HEK293T (cell line): ENCODE measurements around the gene SOX18.
"Not testable (repeated sequence)": the region's sequence is repeated elsewhere in the genome, so short reads cannot be mapped to it uniquely, and the experiment has no call there.

Experiments
- CTCF ChIA-PET: fragments of 350-600 bp; formaldehyde crosslinking; extraction: SDS; loops from one replicate; lab custom pipeline; 2021; ENCODE audit warnings: antibody characterized with exemption, inconsistent platforms; lab: Yijun Ruan, JAX
- POLR2A ChIA-PET: fragments of 350-600 bp; formaldehyde crosslinking; extraction: SDS; loops from one replicate; lab custom pipeline; 2020; ENCODE audit warnings: antibody characterized with exemption, inconsistent platforms; lab: Yijun Ruan, JAX
- DNase-seq: peaks from one replicate; pipeline ENCODE4 v3.0.0; 2012; ENCODE audit warnings: mixed read lengths; ENCODE audit errors: extremely low spot score
- ARNT ChIP-seq: fragments of 450-650 bp; IDR thresholded peaks from 2 replicates; pipeline ENCODE4 v1.6.1; 2017; ENCODE audit warnings: mild to moderate bottlenecking
- BHLHE40 ChIP-seq: fragments of 450-650 bp; IDR thresholded peaks from 2 replicates; pipeline ENCODE4 v1.6.1; 2016; ENCODE audit warnings: mild to moderate bottlenecking, moderate library complexity, borderline replicate concordance
- CTBP1 ChIP-seq: fragments of 450-650 bp; IDR thresholded peaks from 2 replicates; pipeline ENCODE4 v1.6.1; 2016; ENCODE audit warnings: borderline replicate concordance
- ELF4 ChIP-seq: fragments of 450-650 bp; IDR thresholded peaks from 2 replicates; pipeline ENCODE4 v1.6.1; 2017; ENCODE audit warnings: antibody characterized with exemption
- FOXA1 ChIP-seq: fragments of 450-650 bp; IDR thresholded peaks from 2 replicates; pipeline ENCODE4 v1.6.1; 2016; ENCODE audit warnings: mild to moderate bottlenecking
- FOXK2 ChIP-seq: fragments of 450-650 bp; IDR thresholded peaks from 2 replicates; pipeline ENCODE4 v1.6.1; 2016; ENCODE audit warnings: mild to moderate bottlenecking
- FOXM1 ChIP-seq: fragments of 450-650 bp; IDR thresholded peaks from 2 replicates; pipeline ENCODE4 v1.6.1; 2017; ENCODE audit warnings: mild to moderate bottlenecking, borderline replicate concordance
- HDGF ChIP-seq: fragments of 450-650 bp; IDR thresholded peaks from 2 replicates; pipeline ENCODE4 v1.6.1; 2017; ENCODE audit warnings: antibody characterized with exemption, borderline replicate concordance
- L3MBTL2 ChIP-seq: fragments of 450-650 bp; conservative IDR thresholded peaks from 2 replicates; pipeline ENCODE4 v1.6.1; 2016; ENCODE audit warnings: mild to moderate bottlenecking
- LEF1 ChIP-seq: fragments of 450-650 bp; IDR thresholded peaks from 2 replicates; pipeline ENCODE4 v1.6.1; 2017; ENCODE audit warnings: mild to moderate bottlenecking, borderline replicate concordance
- NFRKB ChIP-seq: fragments of 450-650 bp; IDR thresholded peaks from 2 replicates; pipeline ENCODE4 v1.6.1; 2016; ENCODE audit warnings: mild to moderate bottlenecking, moderate library complexity
- SP1 ChIP-seq: fragments of 450-650 bp; IDR thresholded peaks from 2 replicates; pipeline ENCODE4 v1.6.1; 2017
- SUZ12 ChIP-seq: fragments of 450-650 bp; IDR thresholded peaks from 2 replicates; pipeline ENCODE4 v1.6.1; 2016; ENCODE audit warnings: mild to moderate bottlenecking
- TARDBP ChIP-seq: fragments of 450-650 bp; IDR thresholded peaks from 2 replicates; pipeline ENCODE4 v1.6.1; 2016
- ZNF384 ChIP-seq: fragments of 450-650 bp; IDR thresholded peaks from 2 replicates; pipeline ENCODE4 v1.6.1; 2016
- TF ChIP-seq, protein P1 (sequence below): fragments of 450-650 bp; IDR thresholded peaks from 2 replicates; pipeline ENCODE4 v1.6.1; 2016

The SOX18 gene

DNA sequence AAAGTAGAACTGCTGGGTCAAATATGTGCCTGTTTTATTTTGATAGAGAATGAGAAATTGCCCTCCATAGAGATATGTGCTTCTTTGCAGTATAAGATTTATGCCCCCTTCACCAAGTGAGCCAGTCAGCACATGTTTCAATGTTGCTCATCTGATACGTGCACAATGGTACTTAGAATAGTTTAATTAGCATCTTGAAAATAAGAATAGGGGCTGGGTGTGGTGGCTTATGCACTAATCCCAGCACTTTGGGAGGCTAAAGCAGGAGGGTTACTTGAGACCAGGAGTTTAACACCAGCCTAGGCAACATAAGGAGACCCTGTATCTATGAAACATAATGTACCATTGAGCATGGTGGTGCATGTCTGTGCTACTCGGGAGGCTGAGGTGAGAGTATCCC lies 33.8 kb downstream of the SOX18 start:
- POLR2A ChIA-PET = no interaction called here
- TF ChIP-seq SUZ12 = no peak
- TF ChIP-seq ELF4 = no peak
- no peak for TF ChIP-seq NFRKB
- TF ChIP-seq, protein P1, sequence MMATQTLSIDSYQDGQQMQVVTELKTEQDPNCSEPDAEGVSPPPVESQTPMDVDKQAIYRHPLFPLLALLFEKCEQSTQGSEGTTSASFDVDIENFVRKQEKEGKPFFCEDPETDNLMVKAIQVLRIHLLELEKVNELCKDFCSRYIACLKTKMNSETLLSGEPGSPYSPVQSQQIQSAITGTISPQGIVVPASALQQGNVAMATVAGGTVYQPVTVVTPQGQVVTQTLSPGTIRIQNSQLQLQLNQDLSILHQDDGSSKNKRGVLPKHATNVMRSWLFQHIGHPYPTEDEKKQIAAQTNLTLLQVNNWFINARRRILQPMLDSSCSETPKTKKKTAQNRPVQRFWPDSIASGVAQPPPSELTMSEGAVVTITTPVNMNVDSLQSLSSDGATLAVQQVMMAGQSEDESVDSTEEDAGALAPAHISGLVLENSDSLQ = no peak
- TF ChIP-seq HDGF = no peak
- no peak for TF ChIP-seq FOXA1
- TF ChIP-seq FOXM1 = no peak
- DNase-seq = no peak
- CTCF ChIA-PET = no interaction called here

DNA sequence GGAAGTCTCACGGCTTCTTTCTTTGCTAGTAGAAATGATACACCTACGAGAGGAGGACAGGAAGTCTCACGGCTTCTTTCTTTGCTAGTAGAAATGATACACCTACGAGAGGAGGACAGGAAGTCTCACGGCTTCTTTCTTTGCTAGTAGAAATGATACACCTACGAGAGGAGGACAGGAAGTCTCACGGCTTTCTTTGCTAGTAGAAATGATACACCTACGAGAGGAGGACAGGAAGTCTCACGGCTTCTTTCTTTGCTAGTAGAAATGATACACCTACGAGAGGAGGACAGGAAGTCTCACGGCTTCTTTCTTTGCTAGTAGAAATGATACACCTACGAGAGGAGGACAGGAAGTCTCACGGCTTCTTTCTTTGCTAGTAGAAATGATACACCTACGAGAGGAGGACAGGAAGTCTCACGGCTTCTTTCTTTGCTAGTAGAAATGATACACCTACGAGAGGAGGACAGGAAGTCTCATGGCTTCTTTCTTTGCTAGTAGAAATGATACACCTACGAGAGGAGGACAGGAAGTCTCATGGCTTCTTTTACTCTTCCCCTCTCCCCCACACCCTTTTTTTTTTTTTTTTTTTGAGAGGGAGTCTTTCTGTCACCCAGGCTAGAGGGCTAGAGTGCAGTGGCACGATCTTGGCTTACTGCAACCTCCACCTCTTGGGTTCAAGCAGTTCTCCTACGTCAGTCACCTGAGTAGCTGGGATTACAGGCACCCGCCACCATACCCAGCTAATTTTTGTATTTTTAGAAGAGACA lies 36.9 kb downstream of the SOX18 start:
- DNase-seq, CTCF ChIA-PET, POLR2A ChIA-PET: not testable (repeated sequence)

DNA sequence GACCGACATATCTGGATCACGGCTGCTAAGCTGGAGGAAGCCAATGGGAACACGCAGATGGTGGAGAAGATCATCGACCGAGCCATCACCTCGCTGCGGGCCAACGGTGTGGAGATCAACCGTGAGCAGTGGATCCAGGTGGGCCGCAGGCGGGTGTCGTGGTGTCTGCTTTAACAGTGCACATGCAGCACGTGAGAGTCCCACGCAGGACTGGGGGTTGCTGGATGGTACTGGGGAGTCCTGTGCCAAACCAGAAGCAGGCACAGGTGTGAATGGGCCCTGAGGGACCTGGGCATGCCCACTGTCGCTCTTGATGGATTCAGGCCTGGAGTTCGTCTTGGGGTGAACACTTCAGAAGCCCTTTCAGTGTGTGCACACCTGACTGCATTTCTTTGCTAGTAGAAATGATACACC lies 38.1 kb downstream of the SOX18 start:
- ChIA-PET CTCF (no interaction called here), POLR2A (no interaction called here)
- TF ChIP-seq L3MBTL2 (no peak), ZNF384 (no peak), FOXA1 (no peak), TARDBP (no peak), NFRKB (no peak), SUZ12 (no peak), BHLHE40 (no peak), ARNT (no peak), LEF1 (no peak), FOXM1 (no peak)
- no peak for DNase-seq

DNA sequence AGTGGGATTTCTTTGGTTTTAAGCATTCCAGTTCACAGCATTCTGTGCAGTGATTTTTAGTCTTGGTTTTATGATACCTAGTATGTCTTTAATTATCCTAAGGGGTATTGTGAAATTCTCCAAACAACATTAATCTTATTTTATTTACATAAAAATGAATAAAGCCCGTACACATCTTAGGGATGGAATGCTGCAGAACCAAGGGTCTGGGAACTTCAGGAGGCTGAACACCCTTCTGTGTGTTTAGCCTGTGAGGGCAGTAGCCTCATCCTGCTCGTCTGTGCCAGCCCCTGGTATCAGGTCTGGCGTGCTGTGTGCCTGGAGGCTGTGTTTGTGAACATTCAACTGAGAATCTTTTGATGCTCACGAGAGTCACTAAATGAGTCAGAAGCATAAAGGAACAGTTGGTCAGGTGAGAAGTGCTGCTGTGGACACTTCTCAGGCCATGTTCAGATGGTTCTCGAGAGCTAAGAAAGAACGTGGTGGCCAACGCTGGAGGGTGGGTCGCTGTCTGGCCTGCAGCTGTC lies 38.7 kb downstream of the SOX18 start:
- CTCF ChIA-PET = no interaction called here
- POLR2A ChIA-PET = no interaction called here
- TF ChIP-seq, protein P1 = no peak
- TF ChIP-seq NFRKB (no peak), BHLHE40 (no peak), HDGF (no peak), ARNT (no peak), L3MBTL2 (no peak), CTBP1 (no peak), ZNF384 (no peak), ELF4 (no peak), SP1 (no peak)
- DNase-seq = no peak

DNA sequence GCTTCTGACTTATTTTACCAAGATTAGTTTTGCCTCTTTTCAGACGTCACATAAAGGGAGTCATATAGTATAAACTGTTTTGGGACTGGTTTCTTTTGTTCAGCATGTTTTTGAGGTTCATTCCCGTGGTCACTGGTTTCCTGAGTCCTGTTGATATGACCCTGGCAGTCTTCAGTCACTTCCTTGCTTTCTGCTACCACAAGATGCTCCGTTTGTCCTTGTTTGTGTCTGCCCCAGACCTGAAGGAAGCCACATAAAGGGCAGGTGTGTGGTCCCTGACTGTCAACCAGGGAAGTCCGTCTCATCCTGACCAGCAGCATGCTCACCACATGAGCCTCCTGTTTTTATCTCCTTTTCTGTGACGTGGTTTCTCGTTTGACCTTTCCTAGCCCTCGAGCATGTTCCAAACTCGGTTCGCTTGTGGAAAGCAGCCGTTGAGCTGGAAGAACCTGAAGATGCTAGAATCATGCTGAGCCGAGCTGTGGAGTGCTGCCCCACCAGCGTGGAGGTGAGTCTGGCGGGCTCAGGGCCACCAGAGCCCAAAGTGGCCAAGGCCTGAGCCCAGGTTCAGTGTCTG lies 39.5 kb downstream of the SOX18 start:
- ChIA-PET CTCF (no interaction called here), POLR2A (no interaction called here)
- TF ChIP-seq HDGF = no peak
- no peak for TF ChIP-seq BHLHE40
- TF ChIP-seq LEF1 = no peak
- no peak for TF ChIP-seq FOXK2
- TF ChIP-seq L3MBTL2 = no peak
- no peak for TF ChIP-seq ZNF384
- TF ChIP-seq ARNT = no peak
- TF ChIP-seq CTBP1 = no peak
- TF ChIP-seq, protein P1 = no peak
- no peak for TF ChIP-seq SUZ12
- TF ChIP-seq TARDBP = no peak
- TF ChIP-seq NFRKB = no peak
- no peak for TF ChIP-seq FOXM1
- no peak for TF ChIP-seq SP1
- DNase-seq = no peak

DNA sequence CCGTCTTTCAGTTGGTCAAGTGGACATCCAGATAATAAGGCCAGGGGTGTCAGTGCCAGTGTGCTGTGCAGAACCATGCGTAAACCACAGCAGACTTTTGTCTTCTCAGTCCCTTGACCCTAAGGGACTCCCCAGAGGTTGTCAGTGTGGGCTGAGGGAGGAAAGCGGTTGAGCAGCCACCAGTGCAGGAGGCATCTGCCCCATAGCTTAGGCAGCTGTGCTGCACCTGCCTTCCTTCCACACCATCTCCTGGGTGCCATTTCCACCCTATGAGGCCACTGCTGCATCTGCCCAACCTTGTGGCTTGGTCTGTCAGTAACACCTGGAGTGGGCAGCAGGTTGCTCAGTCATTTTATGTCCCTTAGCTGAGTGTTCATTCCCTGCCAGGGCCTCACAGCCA lies 42.5 kb downstream of the SOX18 start:
- TF ChIP-seq LEF1 (no peak), NFRKB (no peak), BHLHE40 (no peak), SP1 (no peak), ELF4 (no peak), CTBP1 (no peak), TARDBP (no peak), ZNF384 (no peak), ARNT (no peak), FOXM1 (no peak), L3MBTL2 (no peak), FOXK2 (no peak), SUZ12 (no peak)
- TF ChIP-seq, protein P1 = no peak
- ChIA-PET CTCF (no interaction called here), POLR2A (no interaction called here)
- DNase-seq = no peak
